HepG2 (cell line): ENCODE data around the gene MNT. TPM values are rescaled to one million over a fixed set of nuclear protein-coding genes. Genes with fewer than 3 reads are reported as not detected.

Experiments used
- CBX1 ChIP-seq: IDR thresholded peaks from one replicate; pipeline ENCODE4 v1.6.1; 2016; ENCODE audit warnings: antibody characterized with exemption, low read depth
- EEA1 ChIP-seq: sonication (generic); formaldehyde crosslinking; IDR thresholded peaks from 2 replicates; pipeline ENCODE4 v1.5.1; 2020; ENCODE audit warnings: mild to moderate bottlenecking, missing genetic modification reagents, borderline replicate concordance
- ETS1 ChIP-seq: sonication (generic); formaldehyde crosslinking; IDR thresholded peaks from 2 replicates; pipeline ENCODE4 v1.4.0; 2020; ENCODE audit warnings: missing genetic modification reagents
- MNT ChIP-seq: fragments of 450-650 bp; IDR thresholded peaks from 2 replicates; pipeline ENCODE4 v1.6.1; 2016
- NFKBIZ ChIP-seq: IDR thresholded peaks from 2 replicates; pipeline ENCODE4 v1.6.1; 2018; ENCODE audit warnings: missing genetic modification reagents, missing compliant biosample characterization
- NR2C2 ChIP-seq: sonication (generic); formaldehyde crosslinking; IDR thresholded peaks from 2 replicates; pipeline ENCODE4 v1.4.0; 2020; ENCODE audit warnings: missing genetic modification reagents, mild to moderate bottlenecking, moderate library complexity, borderline replicate concordance
- PBX3 ChIP-seq: sonication (generic); formaldehyde crosslinking; IDR thresholded peaks from 2 replicates; pipeline ENCODE4 v1.8.1; 2023; ENCODE audit warnings: missing genetic modification reagents, inconsistent platforms, borderline replicate concordance
- PRMT3 ChIP-seq: sonication (generic); formaldehyde crosslinking; IDR thresholded peaks from 2 replicates; pipeline ENCODE4 v1.8.1; 2022; ENCODE audit warnings: low read depth, mild to moderate bottlenecking, moderate library complexity, missing genetic modification reagents, borderline replicate concordance
- ZNF10 ChIP-seq: sonication (generic); formaldehyde crosslinking; IDR thresholded peaks from 2 replicates; pipeline ENCODE4 v1.4.0; 2020; ENCODE audit warnings: mild to moderate bottlenecking, low read depth, missing genetic modification reagents, borderline replicate concordance
- ZNF232 ChIP-seq: sonication (generic); formaldehyde crosslinking; IDR thresholded peaks from 2 replicates; pipeline ENCODE4 v1.4.0; 2020; ENCODE audit warnings: missing genetic modification reagents, borderline replicate concordance
- ZNF274 ChIP-seq: sonication (generic); formaldehyde crosslinking; IDR thresholded peaks from 2 replicates; pipeline ENCODE4 v1.5.1; 2020; ENCODE audit warnings: mild to moderate bottlenecking, missing genetic modification reagents
- ZNF607 ChIP-seq: sonication (generic); formaldehyde crosslinking; IDR thresholded peaks from 2 replicates; pipeline ENCODE4 v1.5.1; 2020; ENCODE audit warnings: missing genetic modification reagents, mild to moderate bottlenecking, borderline replicate concordance
- ZNF616 ChIP-seq: sonication (generic); formaldehyde crosslinking; IDR thresholded peaks from 2 replicates; pipeline ENCODE4 v1.5.0; 2020; ENCODE audit warnings: low read depth, mild to moderate bottlenecking, missing genetic modification reagents
- ZNF792 ChIP-seq: IDR thresholded peaks from 2 replicates; pipeline ENCODE4 v1.6.1; 2016
- ZSCAN5A ChIP-seq: sonication (generic); formaldehyde crosslinking; IDR thresholded peaks from 2 replicates; pipeline ENCODE4 v1.8.0; 2022; ENCODE audit warnings: mild to moderate bottlenecking, missing genetic modification reagents, borderline replicate concordance
- polyA plus RNA-seq, 8 experiments: library from polyadenylated mRNA; depleted of rRNA in 3 of 8; stranded (reverse) in 7 of 8; unstranded in 1 of 8; fragments of >200 nt; fragmentation: Illumina TruSeq in 4 of 8; extraction: Trizol in 4 of 8; gene quantifications; 2 replicates each; pipeline versions ENCODE4 v1.2.1 to v1.2.3, GENCODE V29; 2011 to 2016; ENCODE audit warnings: low read depth in 4 of 8, missing spikeins in 1 of 8, mixed read lengths in 1 of 8; ENCODE audit not compliant: insufficient read depth in 1 of 8
- total RNA-seq, 5 experiments: library from RNA; depleted of rRNA; stranded (reverse); fragments of >200 nt; fragmentation: Illumina TruSeq; extraction: Trizol; gene quantifications; 2 replicates each; pipeline ENCODE4 v1.2.3, GENCODE V29; 2016; ENCODE audit warnings: low read depth in 1 of 5
- TF ChIP-seq, protein P1 (sequence below): sonication (generic); formaldehyde crosslinking; IDR thresholded peaks from 2 replicates; pipeline ENCODE4 v1.5.1; 2020; ENCODE audit warnings: missing genetic modification reagents, mild to moderate bottlenecking, borderline replicate concordance
- TF ChIP-seq, protein P2 (sequence below): sonication (generic); formaldehyde crosslinking; IDR thresholded peaks from 2 replicates; pipeline ENCODE4 v1.8.0; 2022; ENCODE audit warnings: mild to moderate bottlenecking, missing genetic modification reagents, moderate library complexity

The MNT gene
- total and polyA plus RNA-seq, 2 of the 13 experiments (the other 11 are each of a cell fraction or from before 2014, with no cell fraction given), result 2.1 to 3.5 TPM

GRCh38 chr17:2336215-2336851, 64.5 kb downstream of the MNT start, which contains the start of gene TSR1 (continued):
- no peak for TF ChIP-seq ZSCAN5A (CRISPR knock-in tag)
- TF ChIP-seq PRMT3 (CRISPR knock-in tag), result 0 out of 2 replicates have a peak, but pooled peaks have one; percentile 80
- 0 out of 2 replicates have a peak, but pooled peaks have one; percentile 33 for TF ChIP-seq ZNF616 (CRISPR knock-in tag)
- TF ChIP-seq, protein P1, sequence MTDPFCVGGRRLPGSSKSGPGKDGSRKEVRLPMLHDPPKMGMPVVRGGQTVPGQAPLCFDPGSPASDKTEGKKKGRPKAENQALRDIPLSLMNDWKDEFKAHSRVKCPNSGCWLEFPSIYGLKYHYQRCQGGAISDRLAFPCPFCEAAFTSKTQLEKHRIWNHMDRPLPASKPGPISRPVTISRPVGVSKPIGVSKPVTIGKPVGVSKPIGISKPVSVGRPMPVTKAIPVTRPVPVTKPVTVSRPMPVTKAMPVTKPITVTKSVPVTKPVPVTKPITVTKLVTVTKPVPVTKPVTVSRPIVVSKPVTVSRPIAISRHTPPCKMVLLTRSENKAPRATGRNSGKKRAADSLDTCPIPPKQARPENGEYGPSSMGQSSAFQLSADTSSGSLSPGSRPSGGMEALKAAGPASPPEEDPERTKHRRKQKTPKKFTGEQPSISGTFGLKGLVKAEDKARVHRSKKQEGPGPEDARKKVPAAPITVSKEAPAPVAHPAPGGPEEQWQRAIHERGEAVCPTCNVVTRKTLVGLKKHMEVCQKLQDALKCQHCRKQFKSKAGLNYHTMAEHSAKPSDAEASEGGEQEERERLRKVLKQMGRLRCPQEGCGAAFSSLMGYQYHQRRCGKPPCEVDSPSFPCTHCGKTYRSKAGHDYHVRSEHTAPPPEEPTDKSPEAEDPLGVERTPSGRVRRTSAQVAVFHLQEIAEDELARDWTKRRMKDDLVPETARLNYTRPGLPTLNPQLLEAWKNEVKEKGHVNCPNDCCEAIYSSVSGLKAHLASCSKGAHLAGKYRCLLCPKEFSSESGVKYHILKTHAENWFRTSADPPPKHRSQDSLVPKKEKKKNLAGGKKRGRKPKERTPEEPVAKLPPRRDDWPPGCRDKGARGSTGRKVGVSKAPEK (CRISPR knock-in tag), result 0 out of 2 replicates have a peak, but pooled peaks have one; percentile 21
- peak; percentile 75 for TF ChIP-seq ZNF274 (CRISPR knock-in tag)
- TF ChIP-seq EEA1 (CRISPR knock-in tag), result 0 out of 2 replicates have a peak, but pooled peaks have one; percentile 78
- peak; percentile 64; the same call in 1 of the 2 replicates for TF ChIP-seq ZNF232 (CRISPR knock-in tag)
- TF ChIP-seq CBX1, result no peak
- TF ChIP-seq ZNF792 (CRISPR knock-in tag), result no peak
- TF ChIP-seq, protein P2, sequence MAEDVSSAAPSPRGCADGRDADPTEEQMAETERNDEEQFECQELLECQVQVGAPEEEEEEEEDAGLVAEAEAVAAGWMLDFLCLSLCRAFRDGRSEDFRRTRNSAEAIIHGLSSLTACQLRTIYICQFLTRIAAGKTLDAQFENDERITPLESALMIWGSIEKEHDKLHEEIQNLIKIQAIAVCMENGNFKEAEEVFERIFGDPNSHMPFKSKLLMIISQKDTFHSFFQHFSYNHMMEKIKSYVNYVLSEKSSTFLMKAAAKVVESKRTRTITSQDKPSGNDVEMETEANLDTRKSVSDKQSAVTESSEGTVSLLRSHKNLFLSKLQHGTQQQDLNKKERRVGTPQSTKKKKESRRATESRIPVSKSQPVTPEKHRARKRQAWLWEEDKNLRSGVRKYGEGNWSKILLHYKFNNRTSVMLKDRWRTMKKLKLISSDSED, result no peak; the same call in 1 of the 2 replicates
- no peak for TF ChIP-seq PBX3 (CRISPR knock-in tag)
- no peak for TF ChIP-seq NFKBIZ (CRISPR knock-in tag)
- no peak; the same call in 1 of the 2 replicates for TF ChIP-seq ZNF607
- peak; percentile 38; the same call in 1 of the 2 replicates for TF ChIP-seq ETS1 (CRISPR knock-in tag)
- peak; percentile 72 for TF ChIP-seq MNT
- no peak for TF ChIP-seq ZNF10
- peak; percentile 100 for TF ChIP-seq NR2C2 (CRISPR knock-in tag)
